Cerebellar cortex (tissue), 1 donor: ENCODE results near the gene STIP1.
"Not testable (repeated sequence)": the region's sequence is repeated elsewhere in the genome, so short reads cannot be mapped to it uniquely, and the experiment has no call there.

Experiments used
- DNase-seq: peaks from one replicate; pipeline ENCODE4 v3.0.0-alpha.2; 2015; ENCODE audit warnings: low spot score

The STIP1 gene

DNA sequence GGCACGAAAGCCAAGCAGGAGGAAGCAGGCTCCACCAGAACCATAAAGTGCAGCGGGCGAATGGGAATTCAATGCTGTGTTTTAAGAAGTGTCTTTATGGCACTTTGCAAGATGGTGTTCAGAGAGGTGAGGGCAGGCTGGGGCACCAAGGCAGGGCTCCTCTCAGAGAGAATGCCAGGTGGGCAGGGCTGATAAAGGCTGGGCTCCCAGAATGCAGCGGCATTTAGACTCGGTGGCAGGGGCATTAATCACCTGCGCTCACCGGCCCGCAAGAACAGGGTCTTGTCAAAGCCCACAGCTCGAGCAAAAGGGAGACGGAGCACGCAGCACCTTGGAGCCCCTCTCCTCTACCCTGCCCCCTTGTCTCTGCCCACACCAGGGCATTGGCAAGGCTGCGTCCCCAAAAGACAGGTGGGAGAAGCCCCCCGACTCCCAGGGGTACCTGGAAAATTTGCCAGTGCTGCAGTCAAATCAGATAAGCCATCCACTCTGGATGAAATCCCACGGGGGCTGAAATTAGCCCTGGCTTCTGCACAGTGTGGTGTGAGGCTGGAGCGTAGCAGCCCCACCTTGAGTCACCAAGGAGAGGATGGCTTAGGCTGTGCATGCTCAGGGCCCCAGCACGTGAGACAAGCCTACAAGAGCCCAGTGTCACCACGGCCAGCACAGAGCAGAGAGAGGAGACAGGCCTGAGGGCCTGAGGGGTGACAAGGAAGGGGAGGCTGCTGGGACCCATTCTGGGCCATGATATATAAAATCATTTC is 28.2 kb upstream of the STIP1 start:
- DNase-seq, result no peak

DNA sequence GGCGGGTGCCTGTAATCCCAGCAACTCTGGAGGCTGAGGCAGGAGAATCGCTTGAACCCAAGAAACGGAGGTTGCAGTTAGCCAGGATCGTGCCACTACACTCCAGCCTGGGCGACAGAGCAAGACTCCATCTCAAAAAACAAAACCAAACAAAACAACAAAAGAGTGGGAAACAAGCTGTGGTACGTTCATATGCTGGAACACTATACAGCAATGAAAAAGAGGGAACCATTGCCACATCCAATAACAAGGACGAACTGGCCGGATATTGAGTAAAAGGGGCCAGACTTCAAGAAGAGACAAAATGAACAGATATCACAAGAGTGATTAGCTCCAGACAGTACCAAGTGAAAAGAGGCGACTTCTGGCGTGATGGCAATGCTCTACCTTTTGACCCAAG is 24.9 kb upstream of the STIP1 start:
- DNase-seq, result no peak

DNA sequence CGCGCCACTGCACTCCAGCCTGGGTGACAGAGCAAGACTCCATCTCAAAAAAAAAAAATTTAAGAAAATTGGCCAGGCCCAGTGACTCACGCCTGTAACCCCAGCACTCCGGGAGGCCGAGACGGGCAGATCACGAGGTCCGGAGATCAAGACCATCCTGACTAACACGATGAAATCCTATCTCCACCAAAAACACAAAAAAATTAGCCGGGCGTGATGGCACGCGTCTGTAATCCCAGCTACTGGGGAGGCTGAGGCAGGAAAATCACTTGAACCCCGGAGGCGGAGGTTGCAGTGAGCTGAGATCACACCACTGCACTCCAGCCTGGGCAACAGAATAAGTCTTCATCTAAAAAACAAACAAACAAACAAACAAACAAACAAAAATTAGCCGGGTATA is 23.2 kb upstream of the STIP1 start:
- not testable (repeated sequence) for DNase-seq

DNA sequence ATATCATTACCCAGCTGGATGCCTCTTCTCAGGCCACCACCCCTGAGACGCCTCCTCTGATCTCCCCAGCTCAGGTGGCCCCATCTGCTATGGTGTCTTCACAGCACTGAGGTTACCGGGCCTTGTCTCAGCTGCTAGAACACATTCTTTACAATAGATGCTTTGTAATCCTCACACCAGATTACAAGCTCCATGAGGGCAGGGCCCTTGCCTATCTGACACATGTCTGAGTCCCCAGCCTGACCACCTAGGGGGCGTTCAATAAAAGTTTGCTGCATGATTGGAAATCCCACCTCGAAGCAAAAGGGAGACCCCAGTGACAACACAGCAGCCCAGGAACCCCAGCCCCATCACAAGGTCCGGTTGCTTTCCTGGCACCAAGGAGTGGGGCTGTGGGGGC is 22.0 kb upstream of the STIP1 start:
- no peak for DNase-seq

DNA sequence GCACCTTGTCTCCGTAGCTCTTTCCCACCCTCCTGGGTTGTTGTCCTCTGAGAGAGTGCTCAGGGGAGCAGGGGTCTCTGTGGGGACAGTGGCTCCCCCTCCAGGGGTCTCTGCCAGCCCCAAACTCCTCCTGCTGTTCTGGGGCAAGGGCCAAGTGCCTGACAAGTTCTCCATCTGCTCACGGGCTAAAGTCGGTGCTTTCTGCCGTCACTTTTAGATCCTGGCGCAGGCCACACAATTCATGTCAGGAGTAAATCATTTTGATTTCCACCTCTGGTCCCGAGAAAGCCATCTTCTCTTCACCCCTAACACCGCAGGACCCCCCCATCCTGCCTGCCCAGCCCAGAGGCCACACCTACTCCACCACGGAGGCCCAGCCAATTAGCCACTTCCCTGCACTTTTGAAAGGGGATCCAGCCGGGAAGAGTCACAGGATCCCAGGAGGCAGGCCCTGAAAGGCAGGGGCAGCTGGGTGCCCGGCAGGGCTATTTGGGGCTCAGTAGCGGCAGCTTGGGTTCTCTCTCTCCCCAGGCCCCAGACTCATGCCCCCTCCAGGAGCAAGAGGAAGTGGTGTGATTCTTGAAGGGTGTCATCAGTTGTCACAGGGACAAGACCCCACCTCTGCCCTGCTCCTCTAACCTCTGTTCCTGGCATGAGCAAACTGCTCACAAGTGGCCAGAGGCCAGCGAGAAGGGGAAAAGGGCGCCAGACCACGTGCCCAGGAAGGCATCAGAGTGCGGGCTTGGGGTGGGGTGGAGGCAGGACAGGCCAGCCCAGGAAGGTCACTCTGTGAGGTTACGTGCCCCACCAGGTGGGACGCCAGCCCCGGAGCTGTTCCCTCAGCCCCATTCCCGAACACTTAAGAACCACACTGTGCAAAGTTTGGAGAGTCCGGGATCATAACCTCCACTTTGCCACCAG is 21.3 kb upstream of the STIP1 start:
- DNase-seq, result no peak

DNA sequence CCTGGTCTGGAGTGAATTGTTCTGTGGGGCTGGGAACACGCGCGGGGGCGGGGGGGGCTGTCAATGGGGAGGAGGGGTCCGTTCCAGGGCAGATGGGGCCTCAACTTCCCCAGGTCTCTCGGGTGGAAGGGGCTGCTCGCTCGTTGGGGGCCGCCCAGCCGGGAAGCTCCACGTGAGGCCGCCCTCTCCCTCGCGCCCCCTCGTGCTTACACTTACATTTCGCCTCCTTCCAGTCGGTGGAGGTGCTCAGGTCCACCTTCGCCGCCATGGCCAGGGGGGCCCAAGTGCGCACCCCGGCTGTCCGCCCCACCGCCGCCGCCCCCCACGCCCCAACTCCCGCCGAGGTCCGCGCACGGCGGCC is 20.5 kb upstream of the STIP1 start:
- DNase-seq, result no peak

DNA sequence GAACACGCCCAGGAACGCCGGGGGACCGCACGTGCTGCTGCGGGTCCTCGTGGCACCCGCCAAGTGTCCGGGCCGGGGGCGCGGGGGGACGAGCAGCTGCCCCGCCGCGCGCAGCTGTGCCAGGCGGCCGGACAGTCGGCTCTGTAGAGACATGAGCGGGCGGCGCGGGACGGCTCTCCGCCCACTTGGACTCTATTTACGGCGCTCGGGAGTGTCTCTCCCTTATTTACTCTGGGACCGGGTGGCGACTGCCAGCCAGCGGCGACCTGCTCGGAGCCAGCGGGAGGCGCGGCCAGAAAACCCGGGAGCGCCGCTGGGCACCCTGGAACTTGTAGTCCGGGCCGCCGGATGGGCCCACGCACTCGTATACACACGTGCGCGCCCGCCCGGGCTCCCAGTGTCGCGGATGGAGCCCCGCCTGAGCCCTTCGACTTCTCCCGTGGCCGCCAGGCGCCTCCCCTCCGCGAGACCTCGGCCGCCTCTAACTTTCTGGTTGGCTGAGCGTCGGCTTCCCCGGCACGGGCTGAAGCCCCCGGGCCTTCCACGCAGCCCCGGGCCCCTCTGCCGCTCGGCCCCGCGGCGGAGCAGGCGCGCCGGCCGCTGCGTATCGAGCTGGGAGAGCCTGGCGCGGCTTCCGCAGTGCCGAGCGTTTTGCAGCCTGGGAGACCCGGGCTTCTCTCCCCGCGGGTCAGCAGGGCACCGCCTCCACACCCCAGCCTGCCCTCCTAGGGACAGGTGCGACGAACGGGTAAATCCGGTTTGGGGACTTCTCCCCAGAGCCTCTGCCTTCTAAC is 19.9 kb upstream of the STIP1 start, which contains the start of gene MACROD1:
TSS of gene MACROD1 (minus strand) at position 272 of the 794 bp plus-strand sequence. CDS start at position 153, 119 bp downstream.
- peak; percentile 77 for DNase-seq

DNA sequence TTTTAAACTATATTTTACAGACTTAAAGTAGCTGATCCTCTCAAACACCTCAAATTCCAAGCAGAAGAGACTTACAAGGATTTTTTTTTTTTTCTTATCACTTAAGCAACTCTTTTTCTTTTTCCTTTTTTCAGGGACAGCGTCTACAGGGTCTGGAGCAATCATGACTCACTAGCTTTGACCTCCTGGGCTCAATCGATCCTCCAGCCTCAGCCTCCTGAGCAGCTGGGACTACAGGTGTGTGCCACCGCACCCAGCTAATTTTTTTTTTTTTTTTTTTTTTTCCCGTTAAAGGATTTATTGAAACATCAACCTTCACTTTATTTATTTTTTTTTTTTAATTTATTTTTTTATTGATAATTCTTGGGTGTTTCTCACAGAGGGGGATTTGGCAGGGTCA is 15.6 kb upstream of the STIP1 start:
- DNase-seq, result no peak

DNA sequence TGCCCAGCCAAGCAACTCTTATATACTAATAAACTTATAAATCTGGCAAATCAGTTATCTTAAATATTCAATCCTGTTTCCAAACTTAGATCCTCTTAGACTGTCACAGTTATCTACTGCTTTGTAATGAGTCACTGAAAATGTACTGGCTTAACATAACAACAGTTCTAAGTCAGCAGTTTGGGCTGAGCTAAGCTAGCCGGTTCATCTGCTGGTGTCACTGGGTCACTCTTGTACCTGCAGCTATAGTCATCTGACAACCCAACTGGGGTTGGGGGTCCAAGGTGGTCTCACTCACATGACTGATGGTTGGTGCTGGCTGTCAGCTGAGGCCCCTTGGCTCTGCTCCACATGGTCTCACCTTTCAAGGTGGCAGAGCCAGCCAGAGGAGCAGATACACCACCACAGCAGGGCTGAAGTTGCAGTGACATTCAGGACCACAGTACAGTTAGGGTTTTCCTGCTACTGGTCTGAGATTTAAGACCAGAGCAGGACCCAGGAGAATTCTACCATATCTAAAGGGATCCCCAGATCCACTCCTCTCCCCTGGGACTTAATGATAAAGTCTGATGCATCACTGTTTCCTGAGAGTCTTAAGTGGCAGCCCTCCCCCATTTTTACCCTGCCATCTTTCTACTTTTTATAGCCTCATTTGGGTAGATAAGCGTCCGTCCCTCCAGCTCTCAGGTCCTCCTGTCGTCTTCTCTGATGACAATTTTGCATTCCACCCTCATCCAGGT is 12.2 kb upstream of the STIP1 start:
- no peak for DNase-seq

DNA sequence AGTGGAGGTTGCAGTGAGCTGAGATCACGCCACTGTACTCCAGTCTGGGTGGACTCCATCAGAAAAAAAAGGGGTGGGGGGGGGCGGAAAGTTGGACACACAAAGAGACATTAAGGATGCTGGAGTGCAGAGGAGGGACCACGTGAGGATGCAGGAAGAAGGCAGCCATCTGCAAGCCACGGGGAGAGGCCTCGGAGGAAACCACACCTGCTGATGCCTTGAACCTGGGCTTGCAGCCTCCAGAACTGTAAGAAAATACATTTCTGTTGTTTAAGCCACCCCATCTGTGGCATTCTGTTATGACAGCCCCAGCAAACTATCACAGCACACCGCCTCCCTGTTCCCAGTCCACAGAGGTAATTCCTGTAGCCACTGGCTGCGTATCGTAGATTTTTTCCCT is 9.2 kb upstream of the STIP1 start:
- no peak for DNase-seq

DNA sequence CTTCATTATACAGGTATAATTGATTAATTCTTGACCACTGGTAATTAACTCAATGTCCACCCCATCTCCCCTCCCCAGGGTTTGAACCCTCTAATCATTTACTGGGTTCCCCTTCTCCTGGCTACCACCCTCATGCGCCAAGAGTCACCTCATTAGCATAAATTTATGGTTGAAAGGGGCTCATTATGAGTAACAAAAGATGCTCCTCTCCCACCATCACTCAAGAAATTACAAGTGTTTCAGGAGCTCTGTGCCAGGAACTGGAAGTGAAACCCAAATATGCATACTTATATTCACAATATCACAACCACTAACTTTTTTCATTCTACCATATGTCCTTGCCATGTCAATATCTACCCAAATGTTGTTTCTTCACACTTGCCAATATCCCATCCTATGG is 7.8 kb upstream of the STIP1 start:
- no peak for DNase-seq

DNA sequence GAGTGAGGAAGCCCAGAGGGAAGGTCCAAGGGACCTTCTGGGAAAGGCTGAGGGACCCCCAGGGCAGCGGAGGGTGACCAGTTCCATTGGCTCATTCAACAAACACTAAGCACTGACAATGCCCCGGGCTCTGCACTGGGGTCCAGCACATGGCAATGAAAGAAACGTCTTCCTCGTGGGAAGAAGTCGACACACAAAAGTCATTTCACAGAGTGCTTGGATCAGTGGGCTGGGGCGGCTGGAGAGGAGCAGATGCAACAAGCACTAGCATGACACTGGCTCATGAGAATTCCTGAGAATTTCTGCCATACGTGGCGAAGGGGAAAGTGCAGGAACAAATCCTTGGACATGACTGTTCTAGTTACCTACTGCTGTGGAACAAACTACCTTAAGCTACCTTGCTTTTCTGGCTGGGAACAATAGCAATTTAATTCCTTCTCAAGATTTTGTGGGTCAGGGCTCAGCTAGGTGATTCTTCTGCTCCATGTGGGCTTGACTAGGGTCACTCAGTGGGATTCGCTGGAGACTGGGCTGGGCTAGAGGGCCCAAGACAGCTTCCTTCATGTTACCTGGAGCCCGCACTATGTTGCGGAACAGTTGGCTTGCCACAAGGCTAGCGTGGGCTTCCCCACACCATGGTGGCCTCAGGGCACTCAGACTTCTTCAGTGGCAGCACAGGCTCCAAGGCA is 6.9 kb upstream of the STIP1 start:
- no peak for DNase-seq

DNA sequence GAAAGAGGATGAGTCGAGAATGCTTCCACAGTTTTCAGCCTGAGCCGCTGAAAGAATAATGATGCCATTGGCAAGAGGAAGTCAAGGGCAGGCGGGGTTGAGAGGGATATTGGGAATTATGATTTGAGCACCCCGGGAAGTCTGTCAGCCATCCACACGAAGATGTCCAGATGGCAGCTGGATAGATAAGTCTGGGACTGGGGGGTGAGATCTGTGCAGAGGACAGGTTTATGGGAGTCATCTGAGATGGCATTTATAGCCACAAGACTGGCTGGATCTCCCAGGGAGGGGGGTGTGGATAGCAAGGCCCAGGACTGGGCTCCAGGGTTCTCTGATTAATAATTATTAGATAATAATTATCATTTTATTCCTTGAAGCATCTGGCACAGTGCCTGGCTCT is 5.1 kb upstream of the STIP1 start:
- no peak for DNase-seq

DNA sequence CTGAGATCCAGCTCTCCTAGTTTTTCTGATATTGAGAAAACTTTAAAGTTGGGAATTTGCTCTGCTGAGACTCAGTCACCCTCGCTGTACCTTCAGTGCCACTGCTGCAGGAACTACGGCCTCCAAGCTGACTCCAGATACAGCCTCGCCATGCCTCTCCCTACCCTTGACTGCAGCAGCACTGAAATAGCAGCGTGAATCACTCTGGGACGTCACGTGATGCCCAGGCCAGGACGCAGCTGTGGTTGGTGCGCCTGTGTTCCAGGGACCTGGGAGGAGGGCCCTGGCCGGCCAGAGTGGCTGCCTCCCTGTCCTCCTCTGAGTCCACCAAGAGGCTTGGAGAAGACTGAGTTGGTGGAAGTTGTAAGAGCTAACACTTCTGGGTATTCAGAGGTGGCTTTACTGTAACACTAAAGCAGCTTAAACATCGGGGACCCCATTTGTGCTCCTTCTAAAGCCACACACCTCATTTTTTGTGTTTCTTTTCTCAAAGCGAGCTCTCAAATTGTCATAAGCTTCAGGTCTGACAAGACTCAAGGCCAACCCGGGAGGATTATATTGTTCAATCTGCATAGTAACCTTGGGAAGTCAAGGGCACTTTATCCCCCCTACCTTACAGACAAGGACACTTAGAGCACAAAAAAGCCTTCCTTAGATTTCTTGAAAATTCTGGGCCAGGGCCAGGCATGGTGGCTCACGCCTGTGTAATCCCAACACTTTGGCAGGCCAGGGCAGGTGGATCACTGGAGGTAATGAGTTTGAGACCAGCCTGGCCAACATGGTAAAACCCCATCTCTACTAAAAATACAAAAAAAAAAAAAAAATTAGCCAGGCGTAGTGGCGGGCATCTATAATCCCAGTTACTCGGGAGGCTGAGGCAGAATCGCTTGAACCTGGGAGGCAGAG is 4.2 kb upstream of the STIP1 start:
- DNase-seq, result peak; percentile 86

DNA sequence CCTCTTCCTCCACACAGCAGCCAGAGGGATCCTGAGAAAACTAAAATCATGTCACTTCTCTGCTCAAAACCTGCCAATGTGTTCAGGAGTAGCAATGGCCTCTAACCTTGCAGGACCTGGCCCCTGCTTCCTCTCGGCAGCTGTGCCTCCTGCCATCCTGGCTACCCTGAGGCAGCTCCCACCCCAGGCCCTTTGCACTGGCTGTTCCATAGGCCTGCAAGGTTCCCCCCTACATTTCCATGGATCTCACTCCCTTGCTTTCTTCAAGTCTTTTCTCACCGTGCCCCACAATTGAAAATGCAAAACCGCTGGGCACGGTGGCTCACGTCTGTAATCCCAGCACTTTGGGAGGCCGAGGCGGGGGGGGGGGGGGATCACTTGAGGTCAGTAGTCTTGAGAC is 2.1 kb upstream of the STIP1 start:
- no peak for DNase-seq

DNA sequence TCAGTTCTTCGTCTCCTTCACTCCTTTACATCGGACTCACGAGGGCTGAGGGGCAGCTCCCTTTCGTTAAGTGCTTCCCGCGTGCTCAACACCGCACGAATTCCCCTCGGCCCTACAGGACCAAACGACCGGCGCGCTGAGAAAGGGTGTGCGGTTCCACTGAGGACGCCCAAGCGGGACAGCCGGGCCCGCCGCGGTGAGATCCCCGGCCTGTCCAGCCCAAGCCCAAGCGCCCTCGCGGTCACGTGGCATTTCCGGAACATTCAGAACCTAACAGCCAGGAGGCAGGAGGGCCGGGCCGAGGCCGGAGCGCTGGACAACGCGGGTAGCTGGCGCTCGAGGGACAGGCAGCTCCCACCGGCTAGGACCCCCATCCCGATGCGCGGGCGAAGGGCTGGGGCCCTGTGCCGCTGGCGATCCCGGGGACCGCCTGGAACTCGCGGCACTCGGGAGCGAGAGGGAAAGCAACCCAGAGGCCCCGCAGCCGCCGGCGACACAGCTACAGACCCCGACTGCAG is 737 bp upstream of the STIP1 start:
- DNase-seq, result peak; percentile 80

DNA sequence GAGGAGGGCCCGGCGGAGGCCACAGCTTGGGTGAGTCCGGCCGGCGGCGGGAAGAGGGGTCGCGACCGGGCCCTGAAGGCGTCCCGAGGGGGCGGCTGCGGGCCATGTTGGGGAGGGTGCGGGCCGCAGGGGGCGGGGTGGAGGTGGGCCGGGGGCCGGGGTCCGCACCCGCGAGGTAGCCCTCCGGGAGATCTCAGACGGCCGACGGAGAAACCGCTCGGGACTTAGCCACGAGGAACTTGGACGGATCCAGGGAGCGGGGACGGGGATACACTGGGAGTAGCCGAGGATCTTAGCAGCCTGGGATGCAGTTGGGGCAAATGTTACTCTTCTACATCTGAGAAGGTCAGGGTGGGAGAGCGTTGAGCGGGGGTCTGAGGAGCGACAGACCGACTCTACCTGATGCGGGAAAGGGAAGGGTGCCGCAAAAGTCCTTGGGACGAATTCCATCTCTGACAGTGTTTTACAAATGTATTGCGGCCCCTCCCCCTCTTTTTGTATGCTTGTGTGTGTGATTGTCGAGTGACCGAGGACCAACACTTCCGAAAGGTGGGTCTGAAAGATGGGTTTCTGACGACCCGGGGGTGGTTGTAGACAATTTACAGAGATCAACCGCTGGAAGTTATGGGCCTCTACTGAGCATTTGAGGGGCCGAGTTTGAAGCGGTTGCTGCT is 658 bp downstream of the STIP1 start:
- DNase-seq, result no peak

DNA sequence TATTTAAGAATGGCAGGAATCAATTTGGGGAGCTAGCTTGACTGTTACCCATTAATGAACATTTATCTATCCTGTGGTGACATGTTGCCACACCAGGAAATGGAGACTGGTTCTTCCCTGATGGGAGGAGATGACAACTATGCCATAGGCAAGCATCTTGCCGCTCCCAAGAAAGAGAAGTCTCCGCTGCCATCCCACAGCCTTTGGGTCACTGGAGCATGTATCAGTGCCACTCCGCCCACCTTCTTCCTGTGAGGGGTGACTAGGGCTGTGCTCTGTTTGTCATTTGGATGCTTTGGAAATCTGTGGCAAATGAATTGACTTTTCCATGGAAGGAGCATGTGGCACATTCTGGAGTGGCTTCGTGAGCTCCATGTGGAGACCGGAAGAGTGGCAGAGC is 6.5 kb downstream of the STIP1 start:
- no peak for DNase-seq

DNA sequence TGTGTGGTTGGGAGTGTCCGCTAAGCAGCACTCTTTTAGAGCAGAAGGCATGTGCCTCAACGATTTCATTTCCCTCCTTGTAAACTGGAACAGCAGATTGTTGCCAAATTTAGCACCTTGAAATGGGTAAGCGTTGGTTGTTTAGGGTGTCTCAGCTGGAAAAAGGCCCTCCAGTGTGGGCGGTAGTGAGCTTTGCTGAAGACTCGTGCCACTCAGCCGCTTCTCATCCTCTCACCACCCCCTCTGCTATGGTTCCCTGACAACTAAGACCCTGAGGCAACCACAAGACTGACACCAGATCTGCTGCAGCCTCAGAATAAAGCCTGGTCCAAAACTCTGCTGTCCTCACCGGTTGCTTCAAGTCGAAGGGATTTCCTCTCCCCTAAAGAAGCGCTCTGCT is 10.7 kb downstream of the STIP1 start:
- DNase-seq, result no peak
